HG03457 (cell line): Measurements from ENCODE around the gene PATJ.
A peak's percentile ranks its signal among the peaks of the same experiment; 100 is the strongest.
"Not testable (repeated sequence)": the region's sequence is repeated elsewhere in the genome, so short reads cannot be mapped to it uniquely, and the experiment has no call there.

Source experiments
- ATAC-seq: cut with Tn5 transposase; IDR thresholded peaks from one replicate; pipeline ENCODE4 v1.9.1; 2021; ENCODE audit warnings: moderate number of reproducible peaks; ENCODE audit not compliant: unreplicated experiment

The PATJ gene

DNA sequence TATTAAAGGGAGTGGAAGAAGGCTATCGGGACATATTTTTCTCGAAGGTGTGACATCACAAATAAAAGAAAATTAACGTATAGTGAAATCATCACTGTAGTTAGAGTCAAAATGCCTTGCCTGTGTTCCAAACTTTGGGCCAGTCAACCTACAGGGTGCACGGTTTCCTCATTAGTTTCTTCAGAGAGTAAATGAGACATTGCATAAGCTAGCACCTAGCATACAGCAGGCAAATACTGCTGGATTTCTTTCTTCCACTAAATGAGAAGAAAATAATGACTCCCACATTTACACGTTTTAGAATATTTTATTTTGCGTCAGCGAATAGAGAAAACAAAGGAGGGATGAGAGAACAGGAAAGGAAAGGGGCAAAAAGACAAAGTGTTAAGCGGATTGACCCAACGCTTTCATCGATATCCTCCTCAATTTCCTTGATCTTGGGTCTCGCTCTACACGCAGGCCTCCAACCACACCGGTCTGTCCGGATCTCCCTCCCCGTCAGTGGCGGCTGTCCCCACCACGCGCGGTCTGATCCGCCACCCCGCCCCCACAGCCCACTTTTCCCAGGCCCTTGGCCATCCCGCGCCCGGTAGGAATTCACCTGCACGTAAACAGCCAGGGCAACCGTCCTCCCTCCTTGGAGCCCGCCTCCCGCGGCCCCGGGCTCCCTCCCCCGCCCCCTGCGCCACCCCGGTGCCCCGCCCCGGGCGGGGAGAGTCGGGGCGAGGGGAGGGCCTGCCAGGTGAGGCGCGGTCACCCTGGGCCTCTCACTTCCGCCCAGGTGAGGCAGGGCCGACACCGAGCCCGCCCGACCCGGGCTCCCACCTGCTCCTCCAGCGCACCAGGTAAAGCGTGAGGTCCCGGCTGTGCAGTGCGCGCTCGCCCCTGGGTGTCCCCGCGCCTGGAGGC is at the start of gene PATJ:
Gene PATJ, plus strand, starts transcription at position 770 of the 909 bp plus-strand sequence. CDS start 20,413 bp downstream, outside the sequence.
- peak; percentile 75 for ATAC-seq

DNA sequence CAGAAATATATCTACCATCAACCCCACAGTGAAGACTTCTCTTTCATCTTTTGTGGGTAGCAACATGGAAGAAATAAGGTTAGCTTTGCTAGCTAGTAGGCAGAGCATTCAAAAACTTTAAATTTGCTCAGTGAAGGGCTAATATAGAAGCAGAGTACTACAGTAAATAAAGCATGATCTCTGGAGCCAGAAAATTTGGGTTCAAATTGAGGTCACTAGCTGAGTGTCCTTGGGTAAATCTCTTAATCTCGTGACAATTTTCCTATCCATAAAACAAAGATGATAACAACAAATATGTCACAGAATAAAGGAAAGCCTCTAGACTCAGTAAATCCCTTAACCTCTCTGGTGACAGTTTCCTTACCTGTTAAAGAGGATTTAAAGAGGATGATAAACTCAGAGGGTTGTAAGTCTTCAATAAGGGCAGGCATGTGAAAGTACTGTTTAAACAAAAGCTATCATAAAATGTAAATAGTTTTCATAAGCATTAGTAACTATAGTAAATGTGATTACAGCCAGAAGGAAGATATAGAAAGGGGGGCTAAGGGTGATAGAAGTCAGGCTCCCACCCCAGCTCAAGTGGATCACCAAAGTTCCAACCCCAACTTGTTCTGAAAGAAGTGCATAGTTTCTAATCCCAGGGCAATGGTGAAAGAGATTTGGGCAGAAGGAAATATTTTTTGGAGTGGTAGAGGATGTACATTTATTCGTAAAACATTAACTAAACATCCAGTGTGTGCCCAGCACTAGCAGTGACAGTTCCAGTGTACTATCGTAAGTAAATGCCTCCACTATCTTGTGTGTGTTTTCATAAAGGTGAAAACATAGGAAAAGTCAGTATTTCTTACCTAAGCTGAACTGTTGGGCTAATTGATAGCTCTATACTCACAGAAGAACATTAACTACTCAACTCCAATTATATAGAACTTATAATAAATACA is 42.1 kb upstream of the PATJ start:
- ATAC-seq, result no peak

- ATAC-seq, result no peak
Observed at GRCh38 chr1:61708953-61709907, 33.0 kb upstream of the PATJ start.

DNA sequence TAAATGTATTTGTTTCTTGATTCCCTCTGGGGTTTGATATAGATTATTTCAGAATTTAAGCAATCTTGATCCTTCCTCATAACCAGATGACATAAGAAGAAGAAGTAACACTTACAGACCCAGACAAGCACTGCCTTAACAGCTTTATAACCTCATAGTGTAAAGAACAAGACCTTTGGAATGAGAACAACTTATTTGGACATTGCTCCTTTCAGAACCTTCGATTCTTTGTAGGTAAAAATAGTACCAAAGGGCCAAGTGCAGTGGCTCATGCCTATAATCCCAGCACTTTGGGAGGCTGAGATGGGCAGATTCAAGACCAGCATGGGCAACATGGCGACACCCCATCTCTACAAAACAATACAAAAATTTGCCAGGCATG is 32.4 kb upstream of the PATJ start:
- no peak for ATAC-seq

DNA sequence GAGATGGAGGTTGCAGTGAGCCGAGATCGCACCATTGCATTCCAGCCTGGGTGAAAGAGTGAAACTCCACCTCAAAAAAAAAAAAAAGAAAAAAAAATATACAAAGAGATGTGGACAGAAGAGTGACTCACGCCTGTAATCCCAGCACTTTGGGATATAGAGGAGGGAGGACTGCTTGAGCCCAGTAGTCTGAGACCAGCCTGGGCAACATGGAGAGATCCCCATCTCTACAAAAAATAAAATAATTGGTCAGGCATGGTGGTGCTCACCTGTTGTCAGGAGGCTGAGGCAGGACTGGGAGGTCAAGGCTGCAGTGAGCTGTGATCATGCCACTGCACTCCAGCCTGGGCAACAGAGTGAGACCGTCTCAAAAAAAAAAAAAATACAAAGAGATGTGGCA is 31.0 kb upstream of the PATJ start:
- not testable (repeated sequence) for ATAC-seq

GRCh38 chr1:61711969-61712368 is 30.3 kb upstream of the PATJ start:
- no peak for ATAC-seq

DNA sequence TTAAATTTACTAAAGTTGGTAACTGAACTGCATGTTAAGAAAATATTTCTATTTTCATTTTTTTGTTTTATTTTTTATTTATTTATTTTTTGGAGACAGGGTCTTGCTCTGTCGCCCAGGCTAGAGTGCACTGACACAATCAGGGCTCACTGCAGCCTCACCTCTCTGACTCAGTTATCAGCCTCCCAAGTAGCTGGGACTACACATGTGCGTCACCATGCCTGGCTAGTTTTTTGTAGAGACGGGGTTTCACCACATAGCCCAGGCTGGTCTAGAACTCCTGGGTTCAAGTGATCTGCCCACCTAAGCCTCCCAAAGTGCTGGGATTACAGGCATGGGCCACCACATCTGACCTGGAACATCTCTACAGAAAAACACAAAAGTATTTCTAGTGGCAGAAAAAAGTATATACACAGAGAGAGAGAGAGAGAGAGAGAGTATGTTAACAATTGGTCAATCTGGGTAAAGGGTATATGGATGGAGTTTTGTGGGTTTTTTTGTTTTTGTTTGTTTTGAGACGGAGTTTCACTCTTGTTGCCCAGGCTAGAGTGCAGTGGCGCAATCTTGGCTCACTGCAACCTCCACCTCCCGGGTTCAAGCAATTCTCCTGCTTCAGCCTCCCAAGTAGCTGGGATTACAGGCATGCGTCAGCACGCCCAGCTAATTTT is 23.1 kb upstream of the PATJ start:
- not testable (repeated sequence) for ATAC-seq

GRCh38 chr1:61724506-61724812 is 17.8 kb upstream of the PATJ start:
- no peak for ATAC-seq

- peak; percentile 97 for ATAC-seq
Observed at GRCh38 chr1:61724813-61725694, 17.2 kb upstream of the PATJ start, which contains the start of gene TM2D1. Gene TM2D1 (minus strand): TSS chr1:61725141. CDS start chr1:61725120, 21 bp downstream.

DNA sequence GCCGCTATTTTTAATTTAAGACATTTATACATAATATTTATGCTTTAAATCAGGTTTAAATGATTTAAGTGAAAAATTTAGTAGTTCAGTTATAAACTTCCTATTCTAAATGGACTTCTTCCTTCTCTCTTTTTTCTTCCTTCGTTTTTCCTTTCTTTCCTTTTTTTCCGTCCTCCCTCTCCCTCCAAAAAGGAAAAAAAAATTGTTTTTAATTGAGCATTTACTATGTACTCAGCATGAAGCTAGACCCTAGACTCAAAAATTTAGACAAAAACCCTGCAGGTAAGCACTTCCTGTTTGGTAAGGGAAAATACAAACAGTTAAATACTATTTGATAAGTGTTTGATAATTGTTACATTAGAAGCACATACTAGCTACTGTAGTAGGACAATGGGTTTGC is 14.7 kb upstream of the PATJ start:
- no peak for ATAC-seq

DNA sequence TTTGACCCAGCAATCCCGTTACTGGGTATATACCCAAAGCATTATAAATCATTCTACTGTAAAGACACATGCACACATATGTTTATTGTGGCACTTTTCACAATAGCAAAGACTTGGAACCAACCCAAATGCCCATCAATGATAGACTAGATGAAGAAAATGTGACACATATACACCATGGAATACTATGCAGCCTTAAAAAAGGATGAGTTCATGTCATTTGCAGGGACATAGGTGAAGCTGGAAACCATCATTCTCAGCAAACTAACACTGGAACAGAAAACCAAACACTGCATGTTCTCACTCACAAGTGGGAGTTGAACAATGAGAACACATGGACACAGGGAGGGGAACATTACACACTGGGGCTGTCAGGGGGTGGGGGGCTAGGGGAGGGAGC is 11.6 kb upstream of the PATJ start:
- not testable (repeated sequence) for ATAC-seq

DNA sequence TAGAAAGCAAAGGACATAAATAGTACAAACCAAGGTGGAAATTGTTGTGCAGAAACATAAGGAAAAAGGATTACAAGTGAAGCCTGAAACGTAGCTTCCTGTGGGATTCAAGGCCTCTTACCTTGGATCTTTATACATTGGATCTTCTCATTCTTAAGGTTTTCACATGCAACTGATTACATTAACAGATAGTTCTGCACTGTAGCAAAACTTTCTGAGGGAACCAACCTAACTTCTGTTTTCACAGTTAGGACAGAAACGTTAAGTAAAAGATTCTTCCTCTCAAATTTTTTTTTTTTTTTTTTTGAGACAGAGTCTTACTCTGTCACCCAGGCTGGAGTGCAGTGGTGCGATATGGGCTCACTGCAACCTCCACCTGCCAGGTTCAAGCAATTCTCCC is 9.6 kb upstream of the PATJ start:
- no peak for ATAC-seq

- no peak for ATAC-seq
Observed at GRCh38 chr1:61740751-61741700, 1.3 kb upstream of the PATJ start.

DNA sequence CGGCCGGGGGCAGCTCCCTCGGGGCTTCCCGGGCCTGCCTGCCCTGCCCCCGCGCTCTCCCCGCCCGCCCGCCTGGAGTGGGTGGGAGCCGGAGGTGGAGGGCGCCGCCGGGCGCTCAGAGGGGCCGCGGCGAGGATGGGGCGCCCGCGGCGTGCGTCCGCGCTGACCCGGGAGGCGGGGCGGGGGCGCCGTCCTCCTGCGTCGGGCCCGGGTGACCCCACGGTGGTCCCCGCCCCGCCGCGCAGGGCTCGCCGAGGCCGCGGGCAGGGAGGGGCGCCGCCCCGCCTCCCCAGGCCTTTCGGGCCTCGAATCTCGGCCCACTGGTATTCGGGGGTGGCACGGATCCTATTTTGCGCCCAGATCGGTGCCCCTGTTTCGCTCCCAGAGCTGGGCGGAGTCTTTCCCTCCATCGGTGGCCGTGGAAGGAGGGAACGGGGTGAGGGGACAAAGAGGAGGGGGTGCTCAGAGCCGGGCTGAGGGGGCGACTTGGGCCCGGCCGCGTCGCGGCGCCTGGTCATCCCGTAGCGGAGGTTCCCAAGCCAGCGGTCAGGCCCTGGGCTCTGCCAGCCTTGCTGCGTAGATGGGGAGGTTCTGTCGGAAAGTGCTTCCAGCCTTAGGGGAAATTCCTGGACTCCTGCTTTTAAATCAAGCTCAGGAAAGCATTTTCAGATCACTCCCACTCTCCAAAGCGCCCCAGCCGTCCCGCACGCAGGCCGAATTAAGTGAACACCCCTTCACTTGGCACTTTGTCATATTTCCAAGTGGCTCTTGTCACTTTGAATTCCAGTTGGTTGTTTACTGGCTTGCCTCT is 545 bp downstream of the PATJ start:
- peak; percentile 56 for ATAC-seq

- ATAC-seq, result no peak
Observed at GRCh38 chr1:61743431-61743705, 1.1 kb downstream of the PATJ start.

DNA sequence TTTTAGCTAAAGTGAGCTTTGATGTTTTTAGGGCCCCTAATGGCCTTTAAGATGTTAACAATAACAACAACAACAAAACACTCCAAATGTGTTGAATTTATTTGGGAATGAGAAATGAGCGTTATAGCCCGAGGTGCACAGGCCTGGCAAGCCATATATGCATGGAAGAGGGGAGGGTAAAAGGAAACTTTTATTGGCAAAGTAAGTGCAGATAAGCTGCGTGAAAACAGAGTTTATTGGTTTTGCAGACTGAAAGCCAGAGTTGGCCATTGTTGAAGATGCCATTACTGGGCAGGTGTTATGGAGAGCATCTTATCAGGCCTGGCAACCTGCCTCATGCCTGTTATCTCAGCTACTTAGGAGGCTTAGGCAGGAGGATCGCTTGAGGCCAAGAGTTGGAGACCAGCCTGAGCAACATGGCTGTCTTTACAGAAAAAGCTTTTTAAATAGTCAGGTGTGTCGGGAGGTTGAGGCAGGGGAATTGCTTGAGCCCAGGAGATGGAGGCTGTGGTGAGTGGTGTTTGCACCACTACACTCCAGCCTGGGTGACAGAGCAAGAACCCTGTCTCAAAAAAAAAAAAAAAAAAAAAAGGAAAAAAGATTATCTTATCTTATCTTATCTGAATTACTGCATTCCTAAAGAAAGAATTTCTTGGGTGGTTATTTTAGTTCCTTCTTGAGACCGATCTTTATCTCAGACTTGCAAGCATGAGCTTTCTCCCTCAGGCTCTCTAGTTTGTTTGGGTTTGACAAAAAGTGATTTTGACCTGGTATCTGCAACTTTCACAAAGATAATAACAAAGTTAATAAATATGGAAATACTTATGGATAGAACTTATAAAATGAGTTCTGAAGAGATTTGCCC is 1.7 kb downstream of the PATJ start:
- no peak for ATAC-seq
